Measurements from ENCODE around the gene MTMR12.
A peak's percentile ranks its signal among the peaks of the same experiment; 100 is the strongest.

MTMR12 gene

GRCh38 chr5:32312595-32313332, at the start of gene MTMR12:
MTMR12 (minus strand) TSS chr5:32312939; CDS start chr5:32312838, 101 bp downstream.
- peak; percentile 100 for DNase-seq (ENCODE audit: low spot score)

- no peak for DNase-seq (ENCODE audit: low spot score)
These were observed 49.8 kb upstream of the MTMR12 start for GRCh38 chr5:32362527-32362926.

- no peak for DNase-seq (ENCODE audit: low spot score)
These were observed 48.2 kb upstream of the MTMR12 start for GRCh38 chr5:32360906-32361305.

- DNase-seq (ENCODE audit: low spot score) = no peak
These were observed 45.9 kb upstream of the MTMR12 start for GRCh38 chr5:32358611-32359010.

GRCh38 chr5:32357658-32358057, 44.9 kb upstream of the MTMR12 start:
- DNase-seq (ENCODE audit: low spot score) = no peak

- DNase-seq (ENCODE audit: low spot score) = no peak
These were observed 42.9 kb upstream of the MTMR12 start for GRCh38 chr5:32355686-32356085.

- DNase-seq (ENCODE audit: low spot score) = no peak
These were observed 40.7 kb upstream of the MTMR12 start for GRCh38 chr5:32353420-32353819.

- DNase-seq (ENCODE audit: low spot score) = no peak
These were observed 39.9 kb upstream of the MTMR12 start for GRCh38 chr5:32352685-32353084.

GRCh38 chr5:32346869-32347268, 34.1 kb upstream of the MTMR12 start:
- DNase-seq (ENCODE audit: low spot score) = no peak

GRCh38 chr5:32343058-32343672, 30.4 kb upstream of the MTMR12 start:
- no peak for DNase-seq (ENCODE audit: low spot score)

GRCh38 chr5:32342656-32343055, 29.9 kb upstream of the MTMR12 start:
- DNase-seq (ENCODE audit: low spot score) = no peak

GRCh38 chr5:32339878-32340277, 27.1 kb upstream of the MTMR12 start:
- DNase-seq (ENCODE audit: low spot score) = no peak

- no peak for DNase-seq (ENCODE audit: low spot score)
These were observed 26.5 kb upstream of the MTMR12 start for GRCh38 chr5:32339198-32339597.

- no peak for DNase-seq (ENCODE audit: low spot score)
These were observed 20.2 kb upstream of the MTMR12 start for GRCh38 chr5:32332966-32333365.

GRCh38 chr5:32332361-32332760, 19.6 kb upstream of the MTMR12 start:
- no peak for DNase-seq (ENCODE audit: low spot score)

GRCh38 chr5:32331935-32332274, 19.2 kb upstream of the MTMR12 start:
- no peak for DNase-seq (ENCODE audit: low spot score)

GRCh38 chr5:32331217-32331934, 18.6 kb upstream of the MTMR12 start:
- no peak for DNase-seq (ENCODE audit: low spot score)

GRCh38 chr5:32330126-32330971, 17.6 kb upstream of the MTMR12 start:
- no peak for DNase-seq (ENCODE audit: low spot score)

- DNase-seq (ENCODE audit: low spot score) = peak; percentile 61
These were observed 16.7 kb upstream of the MTMR12 start for GRCh38 chr5:32329395-32329834.

GRCh38 chr5:32326216-32326772, 13.6 kb upstream of the MTMR12 start:
- DNase-seq (ENCODE audit: low spot score) = no peak

GRCh38 chr5:32325616-32326015, 12.9 kb upstream of the MTMR12 start:
- DNase-seq (ENCODE audit: low spot score) = no peak

- no peak for DNase-seq (ENCODE audit: low spot score)
These were observed 12.3 kb upstream of the MTMR12 start for GRCh38 chr5:32325062-32325461.

Data from globus pallidus (tissue), 1 donor.